Spleen (tissue), 11 donors: Measurements from ENCODE around the gene ZEB1. TPM values are rescaled to one million over a fixed set of nuclear protein-coding genes. Genes with fewer than 3 reads are reported as not detected.
A peak's percentile ranks its signal among the peaks of the same experiment; 100 is the strongest.

ENCODE experiments used
- DNase-seq: peaks from one replicate; pipeline ENCODE4 v3.0.0-alpha.2; 2020
- H3K27ac ChIP-seq, 8 donors: fragments of 200-600 bp; sonication (generic) in 7 of 8; 1 replicate in 4 of 8; 2 replicates in 4 of 8; pipeline versions ENCODE4 v1.5.0 to v1.8.0; 2016 to 2021; ENCODE audit warnings: inconsistent platforms in 4 of 8, mild to moderate bottlenecking in 4 of 8, moderate library complexity in 1 of 8
- H3K27me3 ChIP-seq, 7 donors: fragments of 200-600 bp; sonication (generic) in 6 of 7; replicated peaks in 1 of 7; 1 replicate in 4 of 7; 2 replicates in 3 of 7; pipeline versions ENCODE4 v1.5.0 to v1.8.0; 2016 to 2021; ENCODE audit warnings: inconsistent platforms in 3 of 7, mild to moderate bottlenecking in 1 of 7
- H3K36me3 ChIP-seq, 6 donors: fragments of 200-600 bp; sonication (generic) in 5 of 6; 1 replicate in 4 of 6; 2 replicates in 2 of 6; pipeline versions ENCODE4 v1.5.0 to v1.8.0; 2016 to 2021; ENCODE audit warnings: inconsistent platforms in 2 of 6
- H3K4me1 ChIP-seq, 6 donors: fragments of 200-600 bp; sonication (generic) in 5 of 6; 1 replicate in 3 of 6; 2 replicates in 3 of 6; pipeline versions ENCODE4 v1.5.0 to v1.8.0; 2016 to 2021; ENCODE audit warnings: inconsistent platforms in 3 of 6
- H3K4me3 ChIP-seq, 8 donors: fragments of 200-600 bp; sonication (generic) in 7 of 8; 1 replicate in 4 of 8; 2 replicates in 4 of 8; pipeline versions ENCODE4 v1.5.0 to v1.8.0; 2016 to 2021; ENCODE audit warnings: inconsistent platforms in 4 of 8, mild to moderate bottlenecking in 4 of 8, moderate library complexity in 2 of 8
- H3K9me3 ChIP-seq, 8 donors: fragments of 200-600 bp; sonication (generic) in 7 of 8; 1 replicate in 4 of 8; 2 replicates in 4 of 8; pipeline versions ENCODE4 v1.5.0 to v1.8.0; 2016 to 2021; ENCODE audit warnings: inconsistent platforms in 4 of 8
- CTCF ChIP-seq, 11 experiments: fragments of 200-600 bp in 7 of 11; fragments of 450-650 bp in 4 of 11; sonication (generic) in 4 of 11; IDR thresholded peaks in 8 of 11; conservative IDR thresholded peaks in 3 of 11; 1 replicate in 7 of 11; 2 replicates in 4 of 11; pipeline versions ENCODE4 v1.4.0 to v1.8.0; 2016 to 2021; ENCODE audit warnings: antibody characterized with exemption in 11 of 11, inconsistent platforms in 4 of 11, mild to moderate bottlenecking in 1 of 11
- POLR2A ChIP-seq, 3 donors: fragments of 450-650 bp; IDR thresholded peaks; one replicate each; pipeline ENCODE4 v1.5.1; 2017; ENCODE audit warnings: antibody characterized with exemption in 3 of 3, mild to moderate bottlenecking in 1 of 3
- POLR2AphosphoS5 ChIP-seq, 3 donors: sonication (generic); formaldehyde crosslinking; IDR thresholded peaks; one replicate each; pipeline ENCODE4 v1.5.1; 2017; ENCODE audit warnings: antibody characterized with exemption in 3 of 3
- WGBS, 5 donors: extraction: QIAGEN DNeasy Blood & Tissue Kit in 3 of 5; methylation state at CpG; one replicate each; pipeline versions ENCODE4 v1.1.5 to v1.1.7; 2013 to 2018; 5-methylcytosine and 5-hydroxymethylcytosine counted together
- intact Hi-C: fragments of 100-400 bp; cut with DNase I; formaldehyde crosslinking; loops from one replicate; pipeline ENCODE4 v1.15.0; 2023; ENCODE audit warnings: low total_unique reads
- polyA plus RNA-seq, 3 donors: library from polyadenylated mRNA; stranded (reverse); fragments of 200-250 nt; gene quantifications; one replicate each; pipeline ENCODE4 v1.2.1, GENCODE V29; 2013
- total RNA-seq, 7 donors: library from RNA; depleted of rRNA in 3 of 7; stranded (reverse); fragments of >200 nt in 3 of 7; fragmentation: NEBNext Ultra II Directional in 4 of 7; extraction: Animal tissue kit (Norgen Biotek cat#: 25700) in 4 of 7; gene quantifications; one replicate each; pipeline versions ENCODE4 v1.1.0 to v1.2.1, GENCODE V29; 2016 to 2021
- donor health status: healthy with polysubstance abuse.
- donor health status: DM: no; HTN: no; CAD: no; lungs with moderate emphysema.
- donor health status: DM: no; HTN: no; CAD: no.
- donor health status: Bipolar disorder and iron deficiency.
- donor health status: healthy.
- donor health status: DM: no; HTN: no; CAD: no.
- donor health status: DM: yes; HTN: yes; CAD: no.

ZEB1 gene
- total and polyA plus RNA-seq, 10 donors, result 6.6 to 51.8 (median 44.6) TPM

- H3K27me3 ChIP-seq, result no peaks in the 10 kb centered on the region
- H3K4me3 ChIP-seq, result no peak overlapping the region
- no peak for TF ChIP-seq POLR2A (IDR thresholded peaks at IDR 0.05)
- intact Hi-C loops, result no loop called here
- peaks cover 0 to 15% (median 0%) of the 10 kb centered on the region in 6 donors for H3K4me1 ChIP-seq
- peak overlapping the region in 2 of 8 donors; percentile 16 to 32 for H3K27ac ChIP-seq
- 30 to 43% (median 35%) methylated on average over 1 of the region's 1 CpG for WGBS, 5 donors
- peaks cover 0 to 18% (median 5%) of the 10 kb centered on the region in 8 donors for H3K9me3 ChIP-seq
- no peak for DNase-seq
- H3K36me3 ChIP-seq, result no peaks in the 10 kb centered on the region
These were observed 94.3 kb downstream of the ZEB1 start for GRCh38 chr10:31413325-31413724.

GRCh38 chr10:31418481-31418880 lies 99.5 kb downstream of the ZEB1 start:
- TF ChIP-seq CTCF (IDR thresholded peaks at IDR 0.05 in 8 of 11, conservative IDR thresholded peaks at IDR 0.05 in 3 of 11) (no peak), POLR2A (IDR thresholded peaks at IDR 0.05) (no peak), POLR2AphosphoS5 (IDR thresholded peaks at IDR 0.05) (no peak)
- no peaks in the 10 kb centered on the region for H3K27me3 ChIP-seq
- 90 to 99% (median 97%) methylated on average over 2 of the region's 2 CpGs for WGBS, 5 donors
- no peaks in the 10 kb centered on the region for H3K9me3 ChIP-seq
- intact Hi-C loops, result no loop called here
- H3K4me3 ChIP-seq, result no peak overlapping the region
- no peaks in the 10 kb centered on the region for H3K36me3 ChIP-seq
- no peak for DNase-seq
- peaks cover 0 to 8% (median 0%) of the 10 kb centered on the region in 6 donors for H3K4me1 ChIP-seq
- no peak overlapping the region for H3K27ac ChIP-seq

- Histone ChIP-seq H3K36me3 (no peaks in the 10 kb centered on the region), H3K27ac (no peak overlapping the region), H3K4me1 (peaks cover 0 to 3% (median 0%) of the 10 kb centered on the region in 6 donors), H3K4me3 (no peak overlapping the region), H3K9me3 (no peaks in the 10 kb centered on the region), H3K27me3 (no peaks in the 10 kb centered on the region)
- intact Hi-C loops, result no loop called here
- no peak for DNase-seq
- no peak for TF ChIP-seq POLR2A (IDR thresholded peaks at IDR 0.05)
- TF ChIP-seq POLR2AphosphoS5 (IDR thresholded peaks at IDR 0.05), result no peak
- TF ChIP-seq CTCF (IDR thresholded peaks at IDR 0.05 in 8 of 11, conservative IDR thresholded peaks at IDR 0.05 in 3 of 11), result no peak
- WGBS, 5 donors, result 93 to 98% (median 94%) methylated on average over 4 of the region's 4 CpGs
These were observed 100.5 kb downstream of the ZEB1 start for GRCh38 chr10:31419394-31420063.

GRCh38 chr10:31421322-31421721 lies 102.3 kb downstream of the ZEB1 start:
- no peaks in the 10 kb centered on the region for H3K9me3 ChIP-seq
- H3K4me1 ChIP-seq, result peaks cover 0 to 20% (median 9%) of the 10 kb centered on the region in 6 donors
- WGBS, 5 donors, result 79 to 91% (median 81%) methylated on average over 1 of the region's 1 CpG
- no peak overlapping the region for H3K4me3 ChIP-seq
- TF ChIP-seq POLR2A (IDR thresholded peaks at IDR 0.05) (no peak), CTCF (IDR thresholded peaks at IDR 0.05 in 8 of 11, conservative IDR thresholded peaks at IDR 0.05 in 3 of 11) (no peak), POLR2AphosphoS5 (IDR thresholded peaks at IDR 0.05) (no peak)
- no peaks in the 10 kb centered on the region for H3K36me3 ChIP-seq
- no peak for DNase-seq
- no peak overlapping the region for H3K27ac ChIP-seq
- H3K27me3 ChIP-seq, result no peaks in the 10 kb centered on the region
- intact Hi-C loops, result no loop called here
